ENCODE data around the gene SLC10A3. TPM values are rescaled to one million over a fixed set of nuclear protein-coding genes. Genes with fewer than 3 reads are reported as not detected.
A peak's percentile ranks its signal among the peaks of the same experiment; 100 is the strongest.

The SLC10A3 gene
- total RNA-seq, 2 experiments from 2014 or later: 14.4 to 16.1 TPM

DNA sequence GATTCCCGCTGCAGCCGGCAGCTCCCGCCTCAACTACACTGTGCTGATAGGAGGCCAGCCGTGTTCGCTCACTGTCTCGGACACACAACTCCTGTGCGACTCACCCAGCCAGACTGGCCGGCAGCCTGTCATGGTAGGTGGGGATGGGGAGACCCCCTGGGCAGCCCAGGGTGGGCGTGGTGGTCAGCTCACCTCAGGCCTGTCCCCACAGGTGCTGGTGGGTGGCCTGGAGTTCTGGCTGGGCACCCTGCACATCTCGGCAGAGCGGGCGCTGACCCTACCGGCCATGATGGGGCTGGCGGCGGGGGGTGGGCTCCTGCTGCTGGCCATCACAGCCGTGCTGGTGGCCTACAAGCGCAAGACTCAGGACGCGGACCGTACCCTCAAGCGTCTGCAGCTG, 22.9 kb downstream of the SLC10A3 start:
- Mint-ChIP-seq H3K9me3 (no peaks in the 10 kb centered on the region), H3K36me3 (no peaks in the 10 kb centered on the region), H3K27me3 (no peaks in the 10 kb centered on the region), H3K27ac (no peak overlapping the region), H3K4me3 (no peak overlapping the region), H3K4me1 (ENCODE audit: low read depth) (no peaks in the 10 kb centered on the region)
- no peak for DNase-seq
- intact Hi-C loops (cut with micrococcal nuclease): no loop called here
- ChIA-PET POLR2A (no interaction called here), CTCF (no interaction called here)

DNA sequence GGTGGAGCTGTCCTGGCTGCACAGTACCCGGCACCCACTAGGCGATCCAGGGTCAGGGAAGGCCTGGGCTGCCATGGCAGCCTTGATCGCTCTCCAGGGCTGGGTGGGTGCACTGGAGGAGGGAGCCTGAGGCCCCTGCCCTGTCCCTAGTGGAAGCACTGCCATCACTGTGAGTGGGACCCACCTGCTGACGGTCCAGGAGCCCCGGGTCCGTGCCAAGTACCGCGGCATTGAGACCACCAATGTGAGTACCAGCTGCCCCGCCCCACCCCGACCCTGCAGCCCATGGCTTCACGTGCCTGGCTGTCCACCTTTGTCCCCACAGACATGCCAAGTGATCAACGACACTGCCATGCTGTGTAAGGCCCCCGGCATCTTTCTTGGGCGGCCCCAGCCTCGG, 23.5 kb downstream of the SLC10A3 start:
- CTCF ChIA-PET: no interaction called here
- no peak for DNase-seq
- H3K27me3 Mint-ChIP-seq: no peaks in the 10 kb centered on the region
- no peaks in the 10 kb centered on the region for H3K4me1 Mint-ChIP-seq (ENCODE audit: low read depth)
- H3K4me3 Mint-ChIP-seq: no peak overlapping the region
- H3K27ac Mint-ChIP-seq: no peak overlapping the region
- POLR2A ChIA-PET: no interaction called here
- H3K36me3 Mint-ChIP-seq: no peaks in the 10 kb centered on the region
- H3K9me3 Mint-ChIP-seq: no peaks in the 10 kb centered on the region
- intact Hi-C loops (cut with micrococcal nuclease): no loop called here

DNA sequence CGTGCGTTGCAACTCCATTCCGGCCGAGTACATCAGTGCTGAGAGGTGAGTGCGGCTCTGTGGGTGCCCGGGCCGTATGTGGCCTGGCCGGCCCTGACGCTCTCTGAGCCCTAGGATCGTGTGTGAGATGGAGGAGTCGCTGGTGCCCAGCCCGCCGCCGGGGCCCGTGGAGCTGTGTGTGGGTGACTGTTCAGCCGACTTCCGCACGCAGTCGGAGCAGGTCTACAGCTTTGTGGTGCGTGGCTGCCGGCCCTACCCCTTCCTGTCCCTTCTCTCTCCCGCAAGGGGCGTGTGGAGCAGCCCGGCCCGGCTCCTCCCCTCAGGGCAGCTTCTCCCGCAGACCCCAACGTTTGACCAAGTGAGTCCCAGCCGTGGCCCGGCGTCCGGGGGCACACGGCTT, 24.4 kb downstream of the SLC10A3 start:
- Mint-ChIP-seq H3K27ac (no peak overlapping the region), H3K9me3 (no peaks in the 10 kb centered on the region), H3K4me3 (no peak overlapping the region), H3K27me3 (no peaks in the 10 kb centered on the region), H3K4me1 (ENCODE audit: low read depth) (peaks cover 2% of the 10 kb centered on the region), H3K36me3 (peaks cover under 1% of the 10 kb centered on the region)
- no peak for DNase-seq
- intact Hi-C loops (cut with micrococcal nuclease): no loop called here
- CTCF ChIA-PET: no interaction called here
- POLR2A ChIA-PET: no interaction called here

DNA sequence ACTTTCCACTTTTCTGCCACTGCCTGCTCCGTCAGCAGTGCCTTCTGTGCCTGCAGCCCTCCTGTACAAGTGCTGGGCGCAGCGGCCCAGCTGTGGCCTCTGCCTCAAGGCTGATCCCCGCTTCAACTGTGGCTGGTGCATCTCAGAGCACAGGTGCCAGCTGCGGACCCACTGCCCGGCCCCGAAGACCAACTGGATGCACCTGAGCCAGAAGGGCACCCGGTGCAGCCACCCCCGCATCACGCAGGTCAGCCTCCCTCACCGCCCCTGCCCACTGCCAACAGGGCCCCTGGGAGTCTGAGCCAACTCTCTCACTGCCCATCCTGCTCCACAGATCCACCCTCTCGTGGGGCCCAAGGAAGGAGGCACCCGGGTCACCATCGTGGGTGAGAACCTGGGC, 24.8 kb downstream of the SLC10A3 start:
- POLR2A ChIA-PET: no interaction called here

DNA sequence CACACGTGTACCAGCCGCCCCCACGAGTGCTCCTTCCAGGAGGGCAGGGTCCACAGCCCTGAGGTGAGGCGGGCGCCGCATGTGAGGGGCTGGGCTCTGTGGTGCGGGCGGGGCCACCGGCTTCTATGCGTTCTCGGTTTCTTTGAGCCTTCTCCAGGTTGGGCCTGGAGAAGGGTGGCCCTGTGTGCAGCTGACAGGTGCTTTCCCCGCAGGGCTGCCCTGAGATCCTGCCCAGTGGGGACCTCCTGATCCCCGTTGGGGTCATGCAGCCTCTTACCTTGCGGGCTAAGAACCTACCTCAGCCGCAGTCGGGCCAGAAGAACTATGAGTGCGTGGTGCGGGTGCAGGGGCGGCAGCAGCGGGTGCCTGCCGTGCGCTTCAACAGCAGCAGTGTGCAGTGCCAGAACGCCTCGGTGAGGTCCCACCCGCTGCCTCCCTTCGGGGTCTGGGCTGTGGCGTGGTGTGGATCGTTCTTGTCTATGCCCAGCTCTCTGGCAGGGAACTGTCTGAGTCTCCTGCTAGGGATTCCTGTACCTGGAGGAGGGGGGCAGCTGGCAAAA, 25.5 kb downstream of the SLC10A3 start:
- H3K4me1 Mint-ChIP-seq (ENCODE audit: low read depth): peaks cover 2% of the 10 kb centered on the region

More for the DNA sequence above, 24.8 kb downstream of the SLC10A3 start:
- Mint-ChIP-seq H3K4me3 (no peak overlapping the region), H3K36me3 (peaks cover 1% of the 10 kb centered on the region), H3K27me3 (no peaks in the 10 kb centered on the region), H3K4me1 (ENCODE audit: low read depth) (peaks cover 2% of the 10 kb centered on the region), H3K9me3 (no peaks in the 10 kb centered on the region), H3K27ac (no peak overlapping the region)
- no peak for DNase-seq
- intact Hi-C loops (cut with micrococcal nuclease): no loop called here
- CTCF ChIA-PET: no interaction called here

DNA sequence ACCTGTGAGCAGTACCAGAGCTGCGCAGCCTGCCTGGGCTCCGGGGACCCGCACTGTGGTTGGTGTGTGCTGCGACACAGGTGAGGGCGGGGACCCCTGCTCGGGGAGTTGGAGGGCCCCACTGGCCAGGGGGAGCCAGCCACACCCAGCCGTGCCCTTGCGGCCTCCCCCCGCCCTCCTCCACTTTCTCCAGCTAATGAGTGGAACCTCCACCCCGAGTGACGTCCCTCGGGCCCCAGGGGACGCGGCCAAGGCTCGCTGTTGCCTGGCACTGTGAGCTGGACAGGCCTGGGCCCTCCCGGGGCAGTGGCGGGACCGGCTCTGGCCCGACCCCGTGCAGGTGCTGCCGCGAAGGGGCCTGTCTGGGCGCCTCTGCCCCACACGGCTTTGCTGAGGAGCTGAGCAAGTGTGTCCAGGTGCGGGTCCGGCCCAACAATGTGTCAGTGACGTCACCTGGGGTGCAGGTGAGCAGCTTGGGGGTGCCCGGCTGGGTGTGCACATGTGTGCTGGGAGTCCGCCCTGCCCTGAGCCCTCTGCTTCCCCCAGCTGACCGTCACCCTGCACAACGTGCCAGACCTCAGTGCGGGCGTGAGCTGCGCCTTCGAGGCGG, 26.7 kb downstream of the SLC10A3 start:
- ChIA-PET CTCF (no interaction called here), POLR2A (no interaction called here)
- Mint-ChIP-seq H3K4me1 (ENCODE audit: low read depth) (peaks cover 2% of the 10 kb centered on the region), H3K9me3 (no peaks in the 10 kb centered on the region), H3K36me3 (peaks cover 1% of the 10 kb centered on the region), H3K27me3 (no peaks in the 10 kb centered on the region), H3K4me3 (no peak overlapping the region), H3K27ac (no peak overlapping the region)
- intact Hi-C loops (cut with micrococcal nuclease): no loop called here
- no peak for DNase-seq

More for the DNA sequence above, 25.5 kb downstream of the SLC10A3 start:
- H3K27me3 Mint-ChIP-seq: no peaks in the 10 kb centered on the region
- intact Hi-C loops (cut with micrococcal nuclease): no loop called here
- CTCF ChIA-PET: no interaction called here
- H3K36me3 Mint-ChIP-seq: peaks cover 1% of the 10 kb centered on the region
- no peak overlapping the region for H3K4me3 Mint-ChIP-seq
- no peak for DNase-seq
- no peak overlapping the region for H3K27ac Mint-ChIP-seq
- POLR2A ChIA-PET: no interaction called here
- H3K9me3 Mint-ChIP-seq: no peaks in the 10 kb centered on the region

DNA sequence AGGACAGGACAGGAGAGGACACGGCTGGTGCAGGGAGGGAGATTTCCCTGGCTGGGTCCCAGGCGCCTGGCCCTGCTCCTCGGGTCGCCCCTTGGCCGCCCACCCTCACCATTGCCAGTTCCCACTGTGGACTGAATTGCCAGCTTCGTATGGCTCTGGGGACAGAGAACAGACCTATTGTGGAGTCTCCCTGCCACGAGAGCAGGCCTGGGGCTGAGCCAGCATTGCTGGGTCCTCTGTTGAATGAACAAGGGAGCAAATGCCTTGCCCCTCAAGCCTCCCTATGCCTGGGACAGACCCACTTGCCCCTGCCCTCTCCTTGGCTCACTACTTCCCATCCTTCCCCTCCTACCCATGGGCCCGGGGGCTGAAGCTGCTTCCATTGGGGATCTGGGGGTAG, 28.0 kb downstream of the SLC10A3 start:
- Mint-ChIP-seq H3K27ac (no peak overlapping the region), H3K4me1 (ENCODE audit: low read depth) (peaks cover 4% of the 10 kb centered on the region), H3K36me3 (peaks cover 1% of the 10 kb centered on the region), H3K4me3 (no peak overlapping the region), H3K27me3 (no peaks in the 10 kb centered on the region), H3K9me3 (no peaks in the 10 kb centered on the region)
- ChIA-PET CTCF (no interaction called here), POLR2A (no interaction called here)
- intact Hi-C loops (cut with micrococcal nuclease): no loop called here
- DNase-seq: no peak

DNA sequence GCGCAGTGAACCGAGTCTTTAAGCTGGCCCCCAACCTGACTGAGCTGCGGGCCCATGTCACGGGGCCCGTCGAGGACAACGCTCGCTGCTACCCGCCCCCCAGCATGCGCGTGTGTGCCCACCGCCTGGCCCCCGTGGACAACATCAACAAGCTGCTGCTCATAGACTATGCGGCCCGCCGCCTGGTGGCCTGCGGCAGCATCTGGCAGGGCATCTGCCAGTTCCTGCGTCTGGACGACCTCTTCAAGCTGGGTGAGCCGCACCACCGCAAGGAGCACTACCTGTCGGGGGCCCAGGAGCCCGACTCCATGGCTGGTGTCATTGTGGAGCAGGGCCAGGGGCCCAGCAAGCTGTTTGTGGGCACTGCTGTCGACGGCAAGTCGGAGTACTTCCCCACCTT, 30.1 kb downstream of the SLC10A3 start:
- Mint-ChIP-seq H3K4me1 (ENCODE audit: low read depth) (peaks cover 7% of the 10 kb centered on the region), H3K9me3 (no peaks in the 10 kb centered on the region), H3K27me3 (no peaks in the 10 kb centered on the region), H3K4me3 (no peak overlapping the region), H3K36me3 (peaks cover 1% of the 10 kb centered on the region), H3K27ac (no peak overlapping the region)
- intact Hi-C loops (cut with micrococcal nuclease): no loop called here
- ChIA-PET CTCF (no interaction called here), POLR2A (no interaction called here)
- no peak for DNase-seq

DNA sequence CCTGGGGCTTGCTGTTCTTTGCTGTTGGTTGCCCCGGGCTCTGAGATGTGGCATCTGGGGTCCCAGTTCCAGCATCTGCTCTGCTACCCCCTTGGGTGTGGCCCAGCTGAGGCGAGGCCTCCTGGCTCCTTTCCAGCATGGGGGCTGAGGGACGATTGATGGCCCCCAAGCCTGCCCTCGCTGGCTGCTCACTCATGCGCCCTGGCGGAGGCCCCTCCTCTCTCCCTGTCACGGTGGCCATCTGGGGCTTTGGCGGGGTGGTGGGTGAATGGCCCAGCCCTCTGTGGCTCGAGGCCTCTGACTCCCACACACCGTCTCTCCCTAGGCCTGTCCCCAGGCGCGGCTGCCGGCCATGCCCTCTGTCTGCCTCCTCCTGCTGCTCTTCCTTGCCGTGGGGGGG, 30.6 kb downstream of the SLC10A3 start:
- no peak overlapping the region for H3K4me3 Mint-ChIP-seq
- CTCF ChIA-PET: no interaction called here
- no peaks in the 10 kb centered on the region for H3K9me3 Mint-ChIP-seq
- H3K27me3 Mint-ChIP-seq: no peaks in the 10 kb centered on the region
- DNase-seq: no peak
- H3K4me1 Mint-ChIP-seq (ENCODE audit: low read depth): peaks cover 7% of the 10 kb centered on the region
- POLR2A ChIA-PET: no interaction called here
- peaks cover 1% of the 10 kb centered on the region for H3K36me3 Mint-ChIP-seq
- H3K27ac Mint-ChIP-seq: no peak overlapping the region
- intact Hi-C loops (cut with micrococcal nuclease): no loop called here

DNA sequence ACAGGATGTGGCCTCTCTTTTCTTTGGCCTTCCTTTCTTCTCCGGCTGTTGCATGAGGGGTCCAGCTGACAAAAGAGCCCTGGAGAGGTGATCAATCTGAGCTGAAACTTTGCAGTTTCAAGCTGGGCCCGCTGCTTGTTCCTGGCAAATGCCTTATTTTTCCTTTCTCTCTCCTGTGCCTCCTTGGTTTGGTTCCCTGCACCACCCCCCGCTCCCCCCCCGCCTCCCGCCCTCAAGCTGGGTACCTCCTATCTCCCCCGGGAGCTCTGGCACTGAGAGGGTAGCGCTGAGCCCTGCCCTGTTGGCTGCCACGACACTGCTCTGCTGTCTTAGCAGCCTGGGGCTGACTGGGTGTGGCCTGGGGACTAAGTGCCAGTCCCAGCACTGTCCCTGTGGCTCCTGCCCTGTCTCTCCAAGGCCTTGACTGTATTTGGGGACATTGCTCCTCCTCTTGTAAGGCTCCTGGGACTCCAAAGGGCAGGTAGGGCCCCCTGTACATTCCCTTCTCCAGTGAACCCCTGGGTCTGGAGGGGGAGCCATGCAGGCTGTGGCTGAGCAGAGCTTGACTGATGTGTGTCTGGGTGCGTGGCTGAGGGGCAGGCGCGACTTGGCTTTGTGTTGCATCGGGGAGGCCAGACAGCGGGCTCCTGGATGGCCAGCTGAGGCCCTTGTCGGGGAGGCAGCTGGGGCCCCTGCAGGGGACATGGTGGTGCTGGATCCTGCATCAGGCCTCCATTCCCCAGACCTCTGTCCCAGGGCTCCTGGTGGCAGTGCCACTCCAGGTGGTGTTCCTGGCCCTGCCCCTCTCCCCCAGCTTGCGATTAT, 31.3 kb downstream of the SLC10A3 start:
- ChIA-PET CTCF (interaction anchor here (0.6 to 0.8 kb wide), 3 partner anchors 61 to 849 kb away, joined by 3 to 4 read pairs (median 3); partner anchors contain the start of gene RPL10), POLR2A (interaction anchor here (1.4 kb wide), 1 partner anchor 32 kb away, joined by 4 read pairs; the partner anchor contains the start of gene SLC10A3)
- peaks cover 7% of the 10 kb centered on the region for H3K4me1 Mint-ChIP-seq (ENCODE audit: low read depth)
- intact Hi-C loops (cut with micrococcal nuclease): no loop called here
- H3K27ac Mint-ChIP-seq: peak overlapping the region; percentile 33
- H3K27me3 Mint-ChIP-seq: no peaks in the 10 kb centered on the region
- H3K36me3 Mint-ChIP-seq: peaks cover 1% of the 10 kb centered on the region
- peak overlapping the region; percentile 76 for H3K4me3 Mint-ChIP-seq
- DNase-seq: peak; percentile 34
- H3K9me3 Mint-ChIP-seq: peaks cover 2% of the 10 kb centered on the region

DNA sequence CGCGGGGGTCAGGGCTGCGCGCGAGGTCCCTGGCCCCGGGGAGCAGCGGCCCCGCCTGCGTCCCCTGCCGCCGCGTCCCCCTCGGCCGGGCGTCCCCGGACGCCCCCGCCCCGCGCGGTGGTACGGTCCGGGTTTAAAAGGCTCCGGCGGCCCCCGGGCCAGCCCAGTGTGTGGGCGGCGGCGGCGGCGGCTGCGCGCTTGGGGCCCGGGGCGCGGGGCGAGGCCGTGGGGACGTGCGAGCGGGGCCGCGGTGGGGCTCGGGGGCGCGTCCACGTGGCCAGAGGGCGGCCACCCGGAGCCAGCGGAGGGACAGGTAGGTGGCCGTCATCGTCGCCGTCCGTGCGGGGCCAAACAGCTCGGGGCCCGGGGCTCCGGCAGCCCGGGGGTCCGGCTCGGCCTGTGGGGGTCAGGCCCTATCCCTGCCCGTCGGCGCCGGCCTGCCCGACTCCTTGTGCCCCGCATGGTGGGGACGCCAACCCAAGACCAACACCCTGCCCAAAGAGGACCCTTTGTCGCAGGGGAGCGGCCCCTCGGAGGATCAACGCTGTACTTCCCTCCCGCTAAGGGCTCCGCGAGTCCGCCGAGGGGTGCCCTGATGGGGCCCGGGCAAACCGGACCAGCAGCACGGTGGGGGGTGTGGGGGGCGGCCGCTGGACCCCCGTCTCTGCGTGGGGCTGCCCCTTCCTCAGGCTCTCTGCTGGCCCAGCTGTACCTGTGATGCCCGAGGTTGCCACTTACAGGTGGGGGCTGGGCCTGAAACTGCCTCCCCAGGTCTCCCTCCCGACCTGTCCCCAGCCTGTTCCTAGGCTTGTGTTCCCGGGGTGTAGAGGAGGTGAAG, 32.1 kb downstream of the SLC10A3 start, which contains the start of gene PLXNA3:
Gene PLXNA3, plus strand, starts transcription at position 166 of the 838 bp plus-strand sequence. CDS start 1,903 bp downstream, outside the sequence.
- H3K4me3 Mint-ChIP-seq: peak within 1 kb of the TSS; percentile 82
- intact Hi-C loops (cut with micrococcal nuclease): no loop called here
- CTCF ChIA-PET: interaction anchor here (0.6 to 1.0 kb wide), 4 partner anchors 60 to 848 kb away, joined by 3 to 4 read pairs (median 4); partner anchors contain the start of gene RPL10
- POLR2A ChIA-PET: interaction anchor here (0.8 to 1.4 kb wide), 2 partner anchors 15 to 33 kb away, joined by 3 to 4 read pairs; partner anchors contain the start of genes FAM50A and SLC10A3
- H3K27ac Mint-ChIP-seq: peak within 1 kb of the TSS; percentile 74
- H3K27me3 Mint-ChIP-seq: no peaks in the 10 kb centered on the region
- peaks cover 2% of the 10 kb centered on the region for H3K9me3 Mint-ChIP-seq
- H3K4me1 Mint-ChIP-seq (ENCODE audit: low read depth): peaks cover 7% of the 10 kb centered on the region
- DNase-seq: peak; percentile 66
- H3K36me3 Mint-ChIP-seq: peaks cover 1% of the 10 kb centered on the region

Data from activated CD4-positive, alpha-beta memory T cell treated with anti-CD3 and anti-CD28 coated beads for 36 hours (primary cell).